SKM-1 (cell line): ENCODE data around the gene LYZL2.
"Not testable (repeated sequence)": the region's sequence is repeated elsewhere in the genome, so short reads cannot be mapped to it uniquely, and the experiment has no call there.

Experiments used
- DNase-seq: peaks from one replicate; lab custom pipeline; 2025; ENCODE audit not compliant: unreplicated experiment; lab: John Stamatoyannopoulos, UW

Gene LYZL2

GRCh38 chr10:30639946-30640786, 10.6 kb upstream of the LYZL2 start:
- DNase-seq: peak; percentile 10

DNA sequence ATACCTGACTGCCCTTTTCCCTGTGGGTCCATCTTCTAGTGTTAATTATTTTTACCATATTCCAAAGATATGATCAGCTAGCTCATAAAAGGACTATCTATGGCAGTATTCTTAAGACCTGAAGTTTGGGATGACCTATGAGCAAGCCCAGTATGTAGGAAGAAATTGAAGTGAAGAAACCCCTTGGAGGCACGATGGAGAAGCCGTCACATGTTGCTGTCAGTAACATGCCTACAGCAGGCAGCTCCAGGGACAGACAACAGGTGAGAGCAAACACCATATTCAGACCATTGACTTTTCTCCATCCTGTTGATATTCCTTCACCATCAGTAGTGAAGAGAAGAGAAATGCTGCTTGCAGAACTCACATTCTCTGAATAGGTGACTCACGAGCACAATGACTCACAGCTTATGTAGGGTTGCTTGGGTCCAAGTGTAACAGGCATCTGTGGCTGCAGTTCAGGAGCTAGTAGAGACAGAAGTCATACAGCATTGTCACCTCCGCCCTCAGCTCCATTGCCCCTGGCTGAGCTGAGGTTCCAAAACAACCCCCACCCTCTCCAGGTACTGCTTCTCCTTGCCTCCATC, 8.4 kb upstream of the LYZL2 start:
- no peak for DNase-seq

- DNase-seq: no peak
Observed at GRCh38 chr10:30631188-30631587, 1.6 kb upstream of the LYZL2 start.

DNA sequence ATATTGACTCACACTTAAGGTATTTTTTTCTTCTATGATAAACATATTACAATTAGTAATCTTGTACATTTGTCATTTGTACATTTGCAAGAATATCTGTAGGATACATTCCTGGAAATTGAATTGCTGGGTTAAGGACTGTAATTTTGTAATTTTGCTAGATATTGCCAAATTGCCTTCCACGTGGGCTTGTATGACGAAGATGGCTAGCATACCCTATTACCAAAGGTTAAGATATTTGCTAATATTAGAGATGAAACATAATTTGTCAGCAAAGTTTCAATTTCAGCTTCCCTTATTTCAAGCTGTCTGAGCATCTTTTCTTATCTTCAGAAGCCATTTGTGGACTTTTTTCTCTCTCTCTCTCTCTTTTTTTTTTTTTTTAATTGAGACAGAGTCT, 1.0 kb upstream of the LYZL2 start:
- DNase-seq: no peak

DNA sequence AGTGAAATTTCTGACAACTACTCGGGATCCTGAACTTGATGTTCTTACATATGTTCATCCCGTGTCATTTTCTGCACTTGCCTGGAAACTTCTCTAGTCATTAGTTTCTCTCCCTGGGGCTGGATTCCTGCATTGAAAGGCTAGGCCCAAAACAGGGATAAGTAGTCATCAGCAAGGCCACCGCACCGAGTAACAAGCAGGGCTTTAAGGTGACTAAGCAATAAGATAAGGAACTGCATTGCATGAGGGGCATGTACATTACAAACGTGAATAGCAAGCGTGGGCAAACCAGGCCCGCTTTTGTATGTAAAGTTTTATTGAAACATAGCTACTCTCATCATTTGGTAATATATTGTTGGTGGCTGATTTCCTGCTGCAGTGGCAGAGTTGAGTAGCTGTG, 977 bp downstream of the LYZL2 start:
- not testable (repeated sequence) for DNase-seq

GRCh38 chr10:30626837-30627236, 2.7 kb downstream of the LYZL2 start:
- not testable (repeated sequence) for DNase-seq

DNA sequence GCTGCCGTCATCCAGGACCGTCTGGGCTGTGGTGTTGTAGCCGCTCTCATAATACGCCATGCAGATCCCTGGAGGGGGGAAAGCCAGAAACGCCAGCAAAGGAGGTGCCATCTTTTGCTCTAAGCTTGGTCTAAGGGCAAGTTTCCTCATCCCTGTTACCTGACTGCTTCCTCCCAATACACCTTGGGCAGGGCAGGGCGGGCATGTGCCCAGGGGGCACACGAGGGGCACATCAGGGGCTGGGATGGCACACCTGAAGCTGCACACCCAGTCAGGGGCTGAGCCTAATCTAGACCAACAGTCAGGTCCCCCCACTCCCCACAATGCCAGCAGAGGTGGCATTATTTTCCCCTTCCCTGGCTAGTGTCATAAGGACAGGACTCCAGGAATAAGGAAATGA, 3.4 kb downstream of the LYZL2 start:
- DNase-seq: not testable (repeated sequence)

GRCh38 chr10:30625080-30625479, 4.5 kb downstream of the LYZL2 start:
- DNase-seq: no peak

GRCh38 chr10:30619966-30620365, 9.6 kb downstream of the LYZL2 start:
- DNase-seq: no peak

DNA sequence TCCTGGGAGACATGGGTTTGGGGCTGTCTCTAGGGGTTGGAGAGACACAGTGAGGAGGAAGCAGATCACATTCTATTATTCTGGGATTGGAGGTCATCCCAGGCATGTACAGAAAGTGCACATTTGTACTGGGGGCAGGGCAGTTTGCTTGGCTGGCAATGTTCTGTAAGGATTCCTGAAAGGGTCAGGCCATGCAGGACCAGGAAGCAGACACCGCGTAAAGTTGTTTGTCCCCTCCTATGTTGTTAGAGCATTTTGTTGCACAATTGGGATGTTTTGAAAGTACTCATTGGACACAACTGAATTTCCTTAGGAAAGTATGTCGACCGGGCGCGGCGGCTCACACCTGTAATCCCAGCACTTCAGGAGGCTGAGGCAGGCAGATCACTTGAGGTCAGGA, 12.5 kb downstream of the LYZL2 start:
- no peak for DNase-seq

- not testable (repeated sequence) for DNase-seq
Observed at GRCh38 chr10:30611041-30611440, 18.5 kb downstream of the LYZL2 start.

- DNase-seq: no peak
Observed at GRCh38 chr10:30607814-30608213, 21.7 kb downstream of the LYZL2 start.

DNA sequence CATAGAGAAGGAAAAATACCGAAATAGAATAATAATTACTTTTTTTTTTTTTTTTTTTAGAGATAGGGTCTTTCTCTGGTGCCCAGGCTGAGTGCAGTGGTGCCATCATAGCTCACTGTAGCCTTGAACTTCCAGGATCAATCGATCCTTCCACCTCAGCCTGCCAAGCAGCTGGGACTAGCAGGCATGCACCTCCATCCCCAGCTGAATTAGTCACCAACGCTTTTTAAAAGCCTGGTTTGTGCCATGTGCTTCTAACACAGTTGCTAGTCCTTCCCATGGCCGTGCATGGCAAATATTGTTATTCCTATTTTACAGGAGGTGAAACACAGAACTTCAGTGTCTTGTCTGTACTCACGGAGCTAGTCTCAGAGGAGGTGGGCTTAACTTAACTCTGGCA, 23.2 kb downstream of the LYZL2 start:
- no peak for DNase-seq

- not testable (repeated sequence) for DNase-seq
Observed at GRCh38 chr10:30605341-30606121, 24.0 kb downstream of the LYZL2 start.

DNA sequence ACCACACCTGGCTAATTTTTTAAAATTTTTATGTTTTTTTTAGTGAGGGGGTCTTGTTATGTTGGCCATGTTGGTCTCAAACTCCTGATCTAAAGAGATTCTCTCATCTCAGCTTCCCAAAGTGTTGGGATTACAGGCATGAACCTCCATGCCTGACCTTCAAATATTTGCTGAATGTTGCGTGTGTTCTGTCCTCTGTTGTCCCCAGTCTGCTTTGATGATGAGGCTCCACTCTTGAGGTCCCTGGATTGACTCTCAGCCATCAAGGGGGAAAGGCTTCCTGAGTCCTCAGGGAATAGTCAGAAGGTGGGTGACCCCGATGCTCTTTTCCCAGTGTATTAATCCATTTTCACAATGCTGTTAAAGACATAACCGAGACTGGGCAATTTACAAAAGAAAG, 26.0 kb downstream of the LYZL2 start:
- DNase-seq: no peak

- DNase-seq: no peak
Observed at GRCh38 chr10:30602747-30603146, 26.8 kb downstream of the LYZL2 start.

- DNase-seq: peak; percentile 7
Observed at GRCh38 chr10:30600005-30600404, 29.5 kb downstream of the LYZL2 start.

- no peak for DNase-seq
Observed at GRCh38 chr10:30598105-30598776, 31.3 kb downstream of the LYZL2 start.

DNA sequence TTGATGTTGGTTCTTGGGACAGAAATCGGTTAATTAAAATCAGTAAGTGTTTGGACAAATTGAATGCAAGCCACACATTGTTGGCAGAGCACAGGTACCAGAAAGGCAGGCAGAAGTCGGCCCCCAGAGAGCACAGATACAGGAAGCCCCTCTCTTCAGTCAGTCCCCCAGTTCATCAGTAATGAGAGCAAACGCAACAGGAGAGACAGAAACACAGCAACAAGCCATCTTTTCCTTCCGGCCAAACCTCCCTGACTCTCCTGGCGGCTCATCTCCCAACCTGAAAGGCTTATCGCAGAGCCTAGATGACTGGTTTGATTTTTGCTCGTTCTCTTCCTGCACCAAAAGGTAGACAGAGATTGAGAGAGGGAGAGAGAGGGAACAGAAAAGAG, 32.1 kb downstream of the LYZL2 start:
- DNase-seq: not testable (repeated sequence)

- DNase-seq: not testable (repeated sequence)
Observed at GRCh38 chr10:30596493-30597432, 32.8 kb downstream of the LYZL2 start.
